Liver (tissue), 9 donors: Measurements from ENCODE around the gene RYR2. TPM values are rescaled to one million over a fixed set of nuclear protein-coding genes. Genes with fewer than 3 reads are reported as not detected.

ENCODE experiments used
- DNase-seq: peaks from one replicate; pipeline ENCODE4 v3.0.0-alpha.2; 2017; ENCODE audit warnings: low spot score
- H3K27ac ChIP-seq, 2 donors: one replicate each; pipeline ENCODE4 v1.7.0; 2013; ENCODE audit warnings: inconsistent platforms in 2 of 2, low read length in 2 of 2, control low read depth in 1 of 2, low read depth in 1 of 2, mild to moderate bottlenecking in 1 of 2
- H3K27me3 ChIP-seq, 4 donors: one replicate each; pipeline versions ENCODE4 v1.6.1 to v1.7.0; 2013; ENCODE audit warnings: low read length in 3 of 4, inconsistent platforms in 1 of 4, mild to moderate bottlenecking in 1 of 4, moderate library complexity in 1 of 4; ENCODE audit not compliant: control insufficient read depth in 4 of 4, insufficient read depth in 4 of 4
- H3K36me3 ChIP-seq, 4 donors: one replicate each; pipeline versions ENCODE4 v1.6.1 to v1.7.0; 2013; ENCODE audit warnings: low read length in 3 of 4, mild to moderate bottlenecking in 3 of 4, low read depth in 1 of 4, moderate library complexity in 1 of 4; ENCODE audit not compliant: control insufficient read depth in 4 of 4, insufficient read depth in 3 of 4
- H3K4me1 ChIP-seq, 4 donors: one replicate each; pipeline versions ENCODE4 v1.6.1 to v1.7.0; 2013; ENCODE audit warnings: low read length in 3 of 4, mild to moderate bottlenecking in 3 of 4, moderate library complexity in 1 of 4; ENCODE audit not compliant: control insufficient read depth in 4 of 4, insufficient read depth in 4 of 4
- H3K4me3 ChIP-seq, 3 donors: one replicate each; pipeline versions ENCODE4 v1.6.1 to v1.7.0; 2013; ENCODE audit warnings: low read length in 3 of 3, control low read depth in 1 of 3, low read depth in 1 of 3, mild to moderate bottlenecking in 1 of 3
- H3K9ac ChIP-seq, 2 donors: one replicate each; pipeline ENCODE4 v1.7.0; 2013; ENCODE audit warnings: low read length in 2 of 2, mild to moderate bottlenecking in 2 of 2, moderate library complexity in 2 of 2, control low read depth in 1 of 2, low read depth in 1 of 2
- H3K9me3 ChIP-seq, 4 donors: one replicate each; pipeline versions ENCODE4 v1.6.1 to v1.7.0; 2013; ENCODE audit warnings: low read length in 3 of 4; ENCODE audit not compliant: control insufficient read depth in 4 of 4
- ATF3 ChIP-seq: IDR thresholded peaks from 2 replicates; pipeline ENCODE4 v1.6.1; 2016; ENCODE audit warnings: antibody characterized with exemption
- CTCF ChIP-seq: fragments of 150-350 bp; IDR thresholded peaks from 2 replicates; pipeline ENCODE4 v1.5.1; 2017; ENCODE audit warnings: improper control_type of control experiment, low read depth, low read length; ENCODE audit not compliant: missing input control
- EGR1 ChIP-seq, 2 donors: IDR thresholded peaks; 2 replicates each; pipeline ENCODE4 v1.6.1; 2016 to 2018; ENCODE audit warnings: antibody characterized with exemption in 2 of 2, low read depth in 2 of 2
- FOXA1 ChIP-seq: IDR thresholded peaks from 2 replicates; pipeline ENCODE4 v1.6.1; 2016; ENCODE audit warnings: antibody characterized with exemption
- FOXA2 ChIP-seq: IDR thresholded peaks from 2 replicates; pipeline ENCODE4 v1.6.1; 2016; ENCODE audit warnings: antibody characterized with exemption
- GABPA ChIP-seq, 2 donors: IDR thresholded peaks in 1 of 2; conservative IDR thresholded peaks in 1 of 2; 2 replicates each; pipeline ENCODE4 v1.6.1; 2016; ENCODE audit warnings: antibody characterized with exemption in 2 of 2, mild to moderate bottlenecking in 1 of 2, moderate library complexity in 1 of 2
- HNF4A ChIP-seq, 2 donors: conservative IDR thresholded peaks; 2 replicates each; pipeline ENCODE4 v1.6.1; 2016; ENCODE audit warnings: antibody characterized with exemption in 2 of 2, mild to moderate bottlenecking in 2 of 2
- HNF4G ChIP-seq: IDR thresholded peaks from 2 replicates; pipeline ENCODE4 v1.6.1; 2016; ENCODE audit warnings: antibody characterized with exemption
- JUND ChIP-seq, 2 donors: IDR thresholded peaks; 2 replicates each; pipeline ENCODE4 v1.6.1; 2016; ENCODE audit warnings: antibody characterized with exemption in 2 of 2
- MAX ChIP-seq: IDR thresholded peaks from 2 replicates; pipeline ENCODE4 v1.6.1; 2016; ENCODE audit warnings: antibody characterized with exemption
- NR2F2 ChIP-seq: IDR thresholded peaks from 2 replicates; pipeline ENCODE4 v1.6.1; 2016; ENCODE audit warnings: antibody characterized with exemption
- RAD21 ChIP-seq, 2 donors: IDR thresholded peaks; 2 replicates each; pipeline ENCODE4 v1.6.1; 2016; ENCODE audit warnings: antibody characterized with exemption in 2 of 2, mild to moderate bottlenecking in 2 of 2
- REST ChIP-seq: IDR thresholded peaks from 2 replicates; pipeline ENCODE4 v1.6.1; 2016; ENCODE audit warnings: antibody characterized with exemption, mild to moderate bottlenecking
- RXRA ChIP-seq, 2 donors: IDR thresholded peaks; 2 replicates each; pipeline ENCODE4 v1.6.1; 2017 to 2018; ENCODE audit warnings: antibody characterized with exemption in 2 of 2, mild to moderate bottlenecking in 1 of 2
- SP1 ChIP-seq: IDR thresholded peaks from 2 replicates; pipeline ENCODE4 v1.6.1; 2018; ENCODE audit warnings: antibody characterized with exemption, mild to moderate bottlenecking
- TAF1 ChIP-seq: conservative IDR thresholded peaks from 2 replicates; pipeline ENCODE4 v1.6.1; 2016; ENCODE audit warnings: antibody characterized with exemption, mild to moderate bottlenecking
- YY1 ChIP-seq: IDR thresholded peaks from 2 replicates; pipeline ENCODE4 v1.6.1; 2016; ENCODE audit warnings: antibody characterized with exemption, mild to moderate bottlenecking
- ZBTB33 ChIP-seq: IDR thresholded peaks from 2 replicates; pipeline ENCODE4 v1.6.1; 2016; ENCODE audit warnings: antibody characterized with exemption
- WGBS: extraction: QIAGEN DNeasy Blood & Tissue Kit; methylation state at CpG from one replicate; pipeline ENCODE4 v1.1.7; 2013; 5-methylcytosine and 5-hydroxymethylcytosine counted together
- polyA plus RNA-seq, 2 donors: library from polyadenylated mRNA; stranded (reverse) in 1 of 2; unstranded in 1 of 2; fragments of 200-250 nt in 1 of 2; fragments of >200 nt in 1 of 2; fragmentation: Nextera tagmentation in 1 of 2; extraction: Ambion mirVana in 1 of 2; gene quantifications; one replicate each; pipeline versions ENCODE4 v1.2.1 to v1.2.3, GENCODE V29; 2013 to 2015
- total RNA-seq, 2 donors: library from RNA; depleted of rRNA; stranded (reverse); fragments of >200 nt; gene quantifications; one replicate each; pipeline ENCODE4 v1.2.3, GENCODE V29; 2014
- donor health status: healthy.
- donor health status: healthy.
- donor health status: healthy.
- donor health status: healthy.
- donor health status: healthy.

RYR2 gene
- total and polyA plus RNA-seq, 4 donors = 0.06 to 0.75 (median 0.31) TPM

GRCh38 chr1:237228421-237228820 is 186.4 kb downstream of the RYR2 start:
- Histone ChIP-seq H3K36me3 (no peaks in the 10 kb centered on the region), H3K4me1 (no peaks in the 10 kb centered on the region), H3K4me3 (no peak overlapping the region), H3K27ac (no peak overlapping the region), H3K9ac (no peak overlapping the region), H3K27me3 (no peaks in the 10 kb centered on the region), H3K9me3 (no peaks in the 10 kb centered on the region)
- 74% methylated on average over 3 of the region's 3 CpGs for WGBS
- DNase-seq = no peak
- TF ChIP-seq HNF4A (conservative IDR thresholded peaks at IDR 0.05) (no peak), HNF4G (no peak), NR2F2 (no peak), FOXA2 (no peak), FOXA1 (no peak), SP1 (no peak), EGR1 (IDR thresholded peaks at IDR 0.05; ENCODE audit: low read depth in 2 of 2) (no peak), ZBTB33 (no peak), YY1 (no peak), REST (no peak), GABPA (IDR thresholded peaks at IDR 0.05 in 1 of 2, conservative IDR thresholded peaks at IDR 0.05 in 1 of 2) (no peak)

GRCh38 chr1:237229333-237229732 is 187.3 kb downstream of the RYR2 start:
- DNase-seq = no peak

More at GRCh38 chr1:237229333-237229732, 187.3 kb downstream of the RYR2 start:
- WGBS = 74% methylated on average over 6 of the region's 6 CpGs
- Histone ChIP-seq H3K27me3 (no peaks in the 10 kb centered on the region), H3K36me3 (no peaks in the 10 kb centered on the region), H3K27ac (no peak overlapping the region), H3K9ac (no peak overlapping the region), H3K4me1 (no peaks in the 10 kb centered on the region), H3K9me3 (no peaks in the 10 kb centered on the region), H3K4me3 (no peak overlapping the region)
- TF ChIP-seq ATF3 (no peak), RAD21 (IDR thresholded peaks at IDR 0.05) (no peak), FOXA2 (no peak), REST (no peak), FOXA1 (no peak), ZBTB33 (no peak), GABPA (IDR thresholded peaks at IDR 0.05 in 1 of 2, conservative IDR thresholded peaks at IDR 0.05 in 1 of 2) (no peak), JUND (IDR thresholded peaks at IDR 0.05) (no peak), YY1 (no peak), TAF1 (no peak), SP1 (no peak), NR2F2 (no peak), RXRA (IDR thresholded peaks at IDR 0.05) (no peak), MAX (no peak), CTCF (no peak)
